HUDEP-2 (cell line): ENCODE measurements around the gene MAP4K1.
"Not testable (repeated sequence)": the region's sequence is repeated elsewhere in the genome, so short reads cannot be mapped to it uniquely, and the experiment has no call there.

Experiments
- DNase-seq, 76 experiments: peaks; one replicate each; lab custom pipeline; 2025; ENCODE audit not compliant: unreplicated experiment in 76 of 76; lab: John Stamatoyannopoulos, UW

MAP4K1 gene

DNA sequence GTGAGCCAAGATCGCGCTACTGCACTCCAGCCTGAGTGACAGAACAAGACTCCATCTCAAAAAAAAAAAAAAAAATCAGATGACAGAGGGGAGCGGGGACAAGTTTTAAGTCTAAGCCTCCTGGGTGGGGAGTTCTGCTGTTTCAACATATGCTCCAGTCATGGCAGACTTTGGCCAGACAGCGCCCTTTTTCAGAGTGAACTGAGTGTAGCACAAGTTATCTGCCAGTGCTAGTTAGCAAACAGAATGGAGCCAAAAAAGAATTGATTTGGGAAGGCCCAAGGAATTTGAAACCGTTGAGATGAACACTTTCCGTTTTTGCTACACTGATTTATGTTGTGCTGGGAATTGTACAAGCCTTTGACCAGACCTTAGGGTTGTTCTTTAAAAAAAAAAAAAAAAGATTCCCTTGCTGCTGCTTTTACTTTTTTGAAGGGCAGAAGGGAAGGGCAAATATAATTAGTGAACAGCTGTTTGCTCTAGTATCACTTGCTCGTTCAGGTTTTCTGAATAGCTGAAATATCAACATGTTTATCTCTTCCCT, 35.3 kb upstream of the MAP4K1 start:
- no peak for DNase-seq

DNA sequence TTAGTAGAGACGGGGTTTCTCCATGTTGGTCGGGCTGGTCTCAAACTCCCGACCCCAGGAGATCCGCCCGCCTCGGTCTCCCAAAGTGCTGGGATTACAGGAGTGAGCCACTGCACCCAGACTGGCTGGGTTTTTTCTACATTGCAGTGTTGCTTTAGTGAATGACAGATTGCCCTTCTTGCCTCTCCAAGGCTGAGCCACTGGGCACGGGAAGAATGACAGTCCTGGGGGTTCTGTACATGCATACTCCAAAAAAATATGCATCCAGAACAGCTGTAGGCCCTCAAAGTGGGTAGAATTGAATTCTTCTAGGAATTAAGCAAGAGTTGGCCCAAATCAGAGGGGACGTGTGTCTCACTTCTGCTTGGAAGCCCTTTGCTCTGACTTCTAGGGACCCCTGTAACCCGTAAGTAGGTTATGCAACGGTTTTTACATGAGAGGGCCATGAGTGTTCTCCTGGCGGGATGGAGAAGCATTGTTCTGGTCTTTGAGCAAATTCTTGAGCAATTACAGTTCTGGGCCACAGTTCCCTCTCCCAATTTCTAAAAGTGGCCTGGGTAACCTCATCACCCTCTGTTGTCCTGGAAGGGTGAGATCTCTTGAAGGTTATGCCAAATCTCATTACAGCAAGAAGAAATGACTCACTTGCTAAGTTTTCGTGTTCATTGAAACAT, 33.3 kb upstream of the MAP4K1 start:
- no peak for DNase-seq

DNA sequence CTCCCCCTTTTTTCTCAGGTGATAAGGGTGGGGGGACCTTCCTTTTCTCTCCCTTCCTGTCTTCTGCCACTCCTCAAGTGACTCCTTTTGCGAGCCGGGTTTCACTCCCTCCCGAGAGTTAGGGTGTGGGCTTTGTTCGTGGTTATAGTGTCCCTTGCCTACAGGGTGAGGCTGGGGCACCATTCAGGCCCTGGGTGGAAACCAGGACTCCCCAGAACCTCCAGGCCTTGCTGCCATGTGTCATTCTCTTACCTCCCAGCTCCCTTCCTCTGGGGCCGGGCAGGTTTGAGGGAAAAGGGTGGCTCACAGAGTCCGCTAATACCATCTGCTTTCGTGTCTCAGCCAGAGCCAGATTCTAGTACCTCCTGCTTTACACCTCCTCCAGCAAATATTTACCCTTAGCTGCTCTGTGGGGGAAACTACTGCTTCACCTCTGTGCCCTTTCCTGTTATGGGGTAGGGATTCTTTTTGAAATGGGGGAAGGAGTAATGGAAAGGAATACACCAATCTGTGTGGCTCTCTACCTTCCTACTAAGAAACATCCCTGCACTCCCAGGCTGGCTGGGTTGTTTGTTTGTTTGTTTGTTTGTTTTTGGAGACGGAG, 32.5 kb upstream of the MAP4K1 start:
- peak in 1 of 76 experiments; percentile 21 for DNase-seq

- peak in 10 of 76 experiments; percentile 16 to 34 (median 22) for DNase-seq
Observed at GRCh38 chr19:38649305-38650171, 31.8 kb upstream of the MAP4K1 start.

GRCh38 chr19:38648769-38649304, 31.1 kb upstream of the MAP4K1 start:
- no peak for DNase-seq

GRCh38 chr19:38647966-38648768, 30.4 kb upstream of the MAP4K1 start:
- DNase-seq = no peak

- peak; percentile 73 to 100 (median 99) for DNase-seq
Observed at GRCh38 chr19:38647368-38647965, 29.7 kb upstream of the MAP4K1 start, which contains the start of gene ACTN4. ACTN4 (plus strand) TSS chr19:38647649; CDS start chr19:38647746, 97 bp downstream.

DNA sequence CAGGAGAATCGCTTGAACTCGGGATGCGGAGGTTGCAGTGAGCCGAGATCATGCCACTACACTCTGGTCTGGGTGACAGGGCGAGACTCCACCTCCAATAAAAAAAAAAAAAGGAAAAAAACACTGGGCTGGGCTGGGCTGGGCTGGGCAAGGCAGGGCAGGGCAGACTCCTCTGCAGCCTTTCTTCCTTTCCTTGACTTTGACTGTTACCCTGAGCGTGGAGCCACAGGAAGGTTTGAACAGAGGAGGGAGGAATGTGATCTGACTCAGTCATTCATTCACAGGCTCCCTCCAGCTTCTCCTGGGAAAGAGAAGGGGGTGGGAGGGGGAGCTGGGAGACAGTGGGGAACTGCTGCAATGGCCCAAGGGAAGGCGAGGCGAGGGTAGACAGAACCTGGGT, 27.0 kb upstream of the MAP4K1 start:
- DNase-seq = no peak

- DNase-seq = no peak
Observed at GRCh38 chr19:38642176-38642575, 24.4 kb upstream of the MAP4K1 start.

GRCh38 chr19:38640368-38640767, 22.6 kb upstream of the MAP4K1 start:
- no peak for DNase-seq

DNA sequence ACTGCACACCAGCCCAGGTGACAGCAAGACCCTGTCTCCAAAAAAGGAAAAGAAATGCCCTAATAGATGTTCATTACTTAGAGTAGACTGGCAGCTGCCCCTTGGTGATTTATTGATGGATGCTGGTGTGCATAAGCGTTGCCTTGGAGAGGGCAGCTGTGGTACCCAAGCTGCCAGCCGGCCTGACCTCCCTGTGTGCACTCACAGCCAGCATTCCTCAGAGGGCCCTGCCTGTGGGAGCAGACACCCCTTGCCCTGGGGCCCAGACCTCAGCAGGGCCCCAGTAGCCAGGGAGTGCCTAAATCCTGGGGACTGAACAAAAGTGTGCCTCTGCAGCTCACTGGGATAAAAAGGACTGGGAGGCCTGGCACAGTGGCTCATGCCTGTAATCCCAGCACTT, 21.9 kb upstream of the MAP4K1 start:
- DNase-seq = no peak

DNA sequence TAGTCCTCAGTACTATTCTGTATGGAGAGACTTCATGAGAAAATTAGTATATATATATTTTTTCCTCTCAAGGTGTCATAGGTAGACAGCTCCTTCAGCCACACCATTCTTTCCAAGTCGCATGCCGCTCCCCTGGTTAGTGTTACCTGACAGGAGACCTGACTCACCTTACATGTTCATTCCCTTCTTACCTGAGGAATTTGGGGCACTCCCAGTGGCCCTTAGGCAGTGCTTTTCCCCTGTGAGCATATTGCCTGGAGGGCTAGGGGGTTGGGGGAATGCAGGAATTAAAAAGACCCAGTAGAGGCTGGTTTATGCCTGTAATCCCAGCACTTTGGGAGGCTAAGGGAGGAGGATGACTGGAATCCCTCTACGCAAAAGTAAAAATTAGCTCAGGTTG, 20.7 kb upstream of the MAP4K1 start:
- DNase-seq = no peak

- DNase-seq = no peak
Observed at GRCh38 chr19:38635483-38636399, 18.0 kb upstream of the MAP4K1 start.

- peak in 64 of 76 experiments; percentile 20 to 84 (median 60) for DNase-seq
Observed at GRCh38 chr19:38634757-38635482, 17.2 kb upstream of the MAP4K1 start.

DNA sequence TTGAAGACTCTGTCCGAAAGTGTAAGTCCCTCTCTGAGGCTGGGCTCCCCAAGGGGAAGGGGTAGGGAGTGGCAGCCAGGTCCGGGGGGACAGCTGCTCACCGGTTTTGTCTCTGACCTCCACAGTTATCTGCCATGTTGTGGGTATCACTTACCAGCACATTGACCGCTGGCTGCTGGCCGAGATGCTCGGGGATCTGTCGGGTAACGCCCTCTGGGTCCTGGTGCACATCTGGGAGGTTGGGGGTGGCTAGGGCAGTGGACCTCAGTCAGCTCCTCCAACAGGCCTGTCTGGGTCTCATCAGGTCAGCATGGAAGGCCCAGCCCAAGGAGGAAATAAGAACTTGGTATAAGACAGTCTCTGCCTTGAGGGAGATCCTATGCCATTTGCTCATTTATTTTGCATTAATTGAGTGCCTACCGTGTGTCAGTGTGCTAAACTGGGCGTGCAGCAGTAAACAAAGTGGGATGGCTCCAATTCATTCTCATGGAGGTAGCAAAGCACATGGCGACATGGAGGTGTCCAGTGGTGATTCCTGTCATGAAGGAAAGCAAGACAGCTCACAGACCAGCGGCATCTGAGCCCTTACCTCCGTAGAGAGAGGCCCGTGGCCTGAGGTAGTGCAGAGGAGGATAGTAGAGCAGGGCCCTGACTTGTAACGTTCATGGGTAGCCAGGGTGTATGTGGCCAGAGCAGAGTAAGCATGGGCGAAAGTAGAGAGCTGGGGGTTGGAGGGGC, 14.9 kb upstream of the MAP4K1 start:
- DNase-seq = peak in 22 of 76 experiments; percentile 19 to 90 (median 66)

DNA sequence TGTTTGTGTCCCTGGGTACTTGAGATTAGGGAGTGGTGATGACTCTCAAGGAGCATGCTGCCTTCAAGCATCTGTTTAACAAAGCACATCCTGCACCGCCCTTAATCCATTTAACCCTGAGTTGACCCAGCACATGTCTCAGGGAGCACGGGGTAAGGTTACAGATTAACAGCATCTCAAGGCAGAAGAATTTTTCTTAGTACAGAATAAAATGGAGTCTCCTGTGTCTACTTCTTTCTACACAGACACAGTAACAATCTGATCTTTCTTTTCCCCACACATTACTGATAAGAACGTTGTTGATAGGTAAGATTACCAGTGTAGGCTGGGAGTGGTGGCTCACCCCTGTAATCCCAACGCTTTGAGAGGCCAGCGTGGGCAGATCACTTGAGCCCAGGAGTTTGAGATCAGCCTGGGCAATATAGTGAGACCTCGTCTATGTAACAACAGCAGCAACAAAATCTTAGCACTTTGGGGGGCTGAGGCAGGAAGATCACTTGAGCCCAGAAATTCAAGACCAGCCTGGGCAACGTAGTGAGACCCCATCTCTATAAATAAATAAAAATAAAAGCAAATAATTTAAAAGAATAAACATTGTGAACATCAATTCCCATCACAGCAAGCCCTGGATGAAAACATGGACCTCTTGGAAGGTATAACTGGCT, 14.2 kb upstream of the MAP4K1 start:
- peak in 9 of 76 experiments; percentile 18 to 47 (median 28) for DNase-seq

DNA sequence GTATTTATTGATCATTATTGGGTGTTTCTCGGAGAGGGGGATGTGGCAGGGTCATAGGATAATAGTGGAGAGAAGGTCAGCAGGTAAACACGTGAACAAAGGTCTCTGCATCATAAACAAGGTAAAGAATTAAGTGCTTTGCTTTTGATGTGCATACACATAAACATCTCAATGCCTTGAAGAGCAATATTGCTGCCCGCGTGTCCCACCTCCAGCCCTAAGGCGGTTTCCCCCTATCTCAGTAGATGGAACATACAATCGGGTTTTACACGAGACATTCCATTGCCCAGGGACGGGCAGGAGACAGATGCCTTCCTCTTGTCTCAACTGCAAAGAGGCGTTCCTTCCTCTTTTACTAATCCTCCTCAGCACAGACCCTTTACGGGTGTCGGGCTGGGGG, 13.5 kb upstream of the MAP4K1 start:
- DNase-seq = not testable (repeated sequence)
